GM21360 (cell line): ENCODE measurements around the gene IGFBP2.

Source experiments
- ATAC-seq: cut with Tn5 transposase; IDR thresholded peaks from one replicate; pipeline ENCODE4 v1.9.1; 2021; ENCODE audit warnings: mild to moderate bottlenecking, moderate library complexity; ENCODE audit not compliant: unreplicated experiment

Gene IGFBP2

DNA sequence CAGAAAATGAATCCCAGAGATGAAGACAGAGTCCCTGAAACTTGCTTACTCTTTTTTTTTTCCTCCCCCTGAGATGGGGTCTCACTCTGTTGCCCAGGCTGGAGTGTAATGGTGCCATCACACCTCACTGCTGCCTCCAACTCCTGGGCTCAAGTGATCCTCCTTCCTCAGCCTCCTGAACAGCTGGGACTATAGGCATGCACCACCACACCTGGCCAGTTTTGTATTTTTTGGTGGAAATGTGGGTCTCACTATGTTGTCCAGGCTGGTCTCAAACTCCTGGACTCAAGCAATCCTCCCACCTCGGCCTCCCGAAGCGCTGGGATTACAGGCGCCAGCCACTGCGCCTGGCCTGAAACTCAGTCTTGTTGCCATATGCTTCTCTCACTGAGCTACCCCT, 27.8 kb downstream of the IGFBP2 start:
- ATAC-seq, result no peak

DNA sequence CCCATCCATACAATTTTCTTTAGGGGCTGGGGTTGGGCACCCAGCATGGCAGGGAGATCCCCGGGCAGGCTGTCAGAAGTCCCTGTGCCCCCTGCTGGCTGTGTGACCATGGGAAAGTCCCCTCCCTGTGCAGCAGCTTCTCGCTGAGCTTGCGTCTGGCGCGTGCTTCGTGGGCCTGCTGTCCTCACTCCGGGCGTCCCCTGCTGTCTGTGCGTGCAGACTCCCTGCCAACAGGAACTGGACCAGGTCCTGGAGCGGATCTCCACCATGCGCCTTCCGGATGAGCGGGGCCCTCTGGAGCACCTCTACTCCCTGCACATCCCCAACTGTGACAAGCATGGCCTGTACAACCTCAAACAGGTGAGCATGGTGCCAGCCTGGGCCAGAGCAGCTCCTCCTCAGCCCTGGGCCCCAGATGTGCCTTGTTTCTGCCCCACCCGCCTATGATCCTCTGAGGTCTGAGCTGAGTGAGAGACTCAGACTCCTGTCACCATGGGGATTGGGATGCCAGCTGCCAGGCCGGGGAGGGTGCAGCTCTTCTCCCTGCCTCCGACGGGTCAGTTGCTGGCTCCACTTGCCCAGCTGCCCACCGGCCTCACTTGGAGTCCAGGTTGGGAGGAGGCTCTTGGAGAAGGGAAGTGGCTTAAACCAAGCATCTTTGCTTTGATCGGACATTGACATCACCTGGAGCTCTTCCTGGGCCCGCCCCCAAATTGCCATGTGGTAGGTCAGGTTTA, 28.6 kb downstream of the IGFBP2 start:
- no peak for ATAC-seq

DNA sequence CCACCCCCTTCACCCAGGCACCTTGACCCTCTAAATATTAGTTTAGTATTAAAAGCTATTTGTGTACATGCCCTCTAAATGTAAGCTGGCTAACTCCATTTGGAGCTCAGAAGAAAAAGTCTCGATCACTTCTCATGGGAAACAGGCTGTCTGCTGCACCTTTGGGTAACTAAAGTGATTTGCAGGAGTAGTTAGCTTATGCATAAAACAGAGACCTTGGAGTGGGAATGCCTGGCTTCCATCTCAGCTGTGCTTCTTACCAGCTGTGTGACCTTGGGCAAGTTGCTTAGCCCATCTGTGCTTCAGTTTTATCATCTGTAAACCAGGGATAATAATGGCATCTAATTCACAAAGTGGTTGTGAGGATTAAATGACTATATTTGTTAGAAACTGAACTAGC, 29.9 kb downstream of the IGFBP2 start:
- no peak for ATAC-seq

DNA sequence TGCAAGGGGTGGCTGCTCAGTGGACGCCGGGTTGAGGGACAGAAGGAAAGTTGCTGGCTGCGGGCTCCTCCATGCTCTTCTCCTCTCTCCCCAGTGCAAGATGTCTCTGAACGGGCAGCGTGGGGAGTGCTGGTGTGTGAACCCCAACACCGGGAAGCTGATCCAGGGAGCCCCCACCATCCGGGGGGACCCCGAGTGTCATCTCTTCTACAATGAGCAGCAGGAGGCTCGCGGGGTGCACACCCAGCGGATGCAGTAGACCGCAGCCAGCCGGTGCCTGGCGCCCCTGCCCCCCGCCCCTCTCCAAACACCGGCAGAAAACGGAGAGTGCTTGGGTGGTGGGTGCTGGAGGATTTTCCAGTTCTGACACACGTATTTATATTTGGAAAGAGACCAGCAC, 30.6 kb downstream of the IGFBP2 start:
- ATAC-seq, result no peak

DNA sequence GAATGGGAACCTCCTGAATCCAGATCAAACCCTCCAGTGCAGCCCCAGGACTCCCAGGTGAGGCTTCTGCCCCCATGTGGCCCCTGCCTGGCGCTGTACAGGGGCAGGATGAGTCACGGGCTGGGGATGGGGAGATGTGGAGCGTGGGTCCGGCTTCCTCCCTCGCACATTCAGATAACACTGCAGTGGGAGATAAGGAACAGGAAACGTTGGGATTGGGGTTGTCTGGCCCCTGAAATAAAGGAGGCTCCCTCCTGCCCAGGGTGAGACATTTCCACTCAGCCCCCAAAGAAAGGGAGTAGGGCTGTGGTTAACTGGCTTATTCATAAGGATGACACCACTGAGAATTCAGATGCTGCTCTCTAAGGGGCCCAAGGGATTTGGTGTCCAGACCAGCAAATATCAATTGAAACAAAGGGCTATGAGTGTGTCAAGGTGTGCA, 31.4 kb downstream of the IGFBP2 start:
- ATAC-seq, result no peak

DNA sequence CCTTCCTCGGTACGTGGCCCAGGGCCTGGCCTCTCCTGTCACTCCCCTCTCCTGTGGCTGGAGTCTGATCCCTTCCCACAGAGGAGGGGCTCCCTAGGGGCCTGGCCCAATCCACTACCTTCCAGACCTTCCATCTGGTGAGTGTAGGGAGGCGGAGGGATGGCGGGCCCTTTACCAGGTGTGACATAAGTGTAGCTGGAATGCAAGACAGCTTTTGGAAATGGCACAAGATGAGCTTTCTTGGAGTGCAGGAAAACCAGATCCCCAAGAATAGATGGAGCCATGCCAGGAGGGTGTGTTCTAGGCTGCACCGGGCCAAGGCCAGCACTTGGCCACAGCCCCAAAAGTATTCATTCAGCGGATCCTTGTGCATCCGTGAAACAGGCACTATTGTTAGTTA, 32.0 kb downstream of the IGFBP2 start:
- no peak for ATAC-seq

DNA sequence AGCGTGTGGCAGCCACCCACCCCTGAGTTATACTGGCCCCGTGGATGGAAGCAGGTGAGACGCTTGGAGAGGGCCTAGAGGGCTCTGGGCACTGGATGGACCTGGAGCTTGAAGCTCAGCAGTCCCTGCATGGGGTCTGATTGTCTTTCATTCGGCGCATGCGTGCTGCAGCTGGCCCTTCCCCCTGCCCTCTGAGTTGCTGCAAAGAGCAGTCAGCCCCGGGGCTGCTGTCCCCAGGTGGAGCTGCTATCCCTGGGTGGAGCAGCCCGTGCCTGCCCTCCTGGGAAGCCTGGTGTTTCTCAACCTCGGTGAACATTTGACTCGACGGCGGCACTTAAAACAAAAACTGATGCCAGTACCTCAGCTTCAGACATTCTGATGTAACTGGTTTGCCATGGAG, 32.5 kb downstream of the IGFBP2 start:
- ATAC-seq, result no peak

DNA sequence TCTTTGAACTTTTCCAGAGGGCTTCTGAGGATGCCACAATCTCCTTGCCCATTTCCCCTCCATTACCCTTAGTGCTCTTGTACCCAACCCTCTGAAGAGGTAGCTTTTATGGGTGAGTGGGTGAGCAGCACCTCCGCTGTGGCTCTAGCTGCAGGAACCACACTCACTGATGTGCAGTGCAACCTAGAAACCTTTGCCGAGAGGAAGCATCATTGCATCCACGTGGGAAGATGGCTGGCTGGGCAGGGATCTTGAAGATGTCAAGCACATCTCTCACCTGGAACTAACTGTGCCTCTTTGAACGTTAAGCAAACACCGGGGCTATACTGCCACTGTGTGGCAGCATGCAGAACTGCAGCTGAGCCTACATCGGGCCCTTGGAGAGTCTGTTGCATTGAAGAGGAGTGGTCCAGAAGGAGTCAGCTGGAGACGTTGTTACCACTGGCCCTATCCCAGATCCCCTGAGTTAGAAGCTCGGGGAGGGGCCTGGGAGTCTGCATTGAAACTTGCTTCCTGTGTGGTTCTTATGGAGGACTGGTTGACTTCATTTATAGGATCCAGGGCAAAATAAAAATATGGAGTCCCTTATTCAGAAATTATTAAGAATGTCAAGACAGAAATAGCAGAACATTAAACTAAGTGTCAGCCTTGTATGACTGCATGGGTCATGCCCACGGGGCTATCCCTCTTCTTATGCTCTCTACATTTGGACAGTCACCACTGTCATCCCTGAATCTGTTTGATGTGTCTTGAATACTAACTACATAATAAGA, 33.4 kb downstream of the IGFBP2 start:
- ATAC-seq, result peak; percentile 58

DNA sequence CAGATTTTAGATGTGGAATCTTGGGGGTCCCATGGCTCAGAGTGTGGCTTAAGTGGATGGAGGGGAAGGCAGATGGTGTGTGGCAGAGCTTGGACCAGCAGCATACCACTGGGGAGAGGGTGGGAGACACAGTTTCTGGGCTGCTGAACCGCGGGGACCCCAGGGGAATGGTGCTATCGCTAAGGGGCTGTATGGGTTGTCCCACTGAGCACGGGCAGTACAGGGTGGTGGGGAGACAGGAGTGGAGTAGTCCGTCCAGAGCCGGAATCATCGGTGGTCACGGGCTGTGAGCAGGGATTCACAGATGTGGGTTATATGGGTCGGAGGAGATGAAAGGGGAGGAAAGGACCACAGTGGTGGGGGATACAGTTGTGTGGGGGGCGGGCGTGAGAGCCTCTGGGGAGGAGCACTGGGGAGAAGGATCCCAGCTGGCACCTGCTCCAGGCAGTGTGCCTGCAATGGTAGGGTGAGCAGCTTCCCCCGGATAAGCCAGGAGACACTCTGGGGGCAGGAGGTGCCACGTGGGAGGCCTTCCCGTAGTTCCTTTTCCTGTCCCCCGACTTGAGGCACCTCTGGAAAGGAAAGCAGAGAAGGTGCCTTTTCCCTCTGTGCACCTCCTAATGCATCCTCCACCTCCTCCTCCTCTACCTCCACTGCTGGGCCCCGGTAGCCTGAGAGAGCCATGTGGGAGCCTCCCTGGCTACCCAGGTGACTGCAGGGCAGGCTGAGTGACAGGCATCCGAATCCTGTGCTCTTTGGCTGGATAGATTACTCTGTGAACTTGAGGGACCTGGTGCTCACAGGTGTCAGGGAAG, 37.3 kb downstream of the IGFBP2 start:
- no peak for ATAC-seq

DNA sequence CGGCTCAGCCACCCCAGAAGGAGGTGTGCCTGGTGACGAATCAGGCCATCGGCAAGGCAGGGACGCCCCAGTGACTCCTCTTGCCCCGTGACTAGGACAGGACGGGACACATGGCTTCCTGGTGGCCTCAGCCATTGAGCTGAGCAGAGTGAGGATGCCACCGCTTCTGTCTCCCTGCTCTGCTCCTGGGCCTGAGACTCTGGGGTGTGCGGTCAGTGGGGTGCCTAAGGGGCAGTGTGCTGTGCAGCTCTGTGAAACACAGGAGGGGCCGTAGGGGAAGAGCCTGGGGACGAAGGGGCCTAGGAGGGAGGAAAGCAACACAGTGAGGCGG, 37.8 kb downstream of the IGFBP2 start:
- ATAC-seq, result no peak

DNA sequence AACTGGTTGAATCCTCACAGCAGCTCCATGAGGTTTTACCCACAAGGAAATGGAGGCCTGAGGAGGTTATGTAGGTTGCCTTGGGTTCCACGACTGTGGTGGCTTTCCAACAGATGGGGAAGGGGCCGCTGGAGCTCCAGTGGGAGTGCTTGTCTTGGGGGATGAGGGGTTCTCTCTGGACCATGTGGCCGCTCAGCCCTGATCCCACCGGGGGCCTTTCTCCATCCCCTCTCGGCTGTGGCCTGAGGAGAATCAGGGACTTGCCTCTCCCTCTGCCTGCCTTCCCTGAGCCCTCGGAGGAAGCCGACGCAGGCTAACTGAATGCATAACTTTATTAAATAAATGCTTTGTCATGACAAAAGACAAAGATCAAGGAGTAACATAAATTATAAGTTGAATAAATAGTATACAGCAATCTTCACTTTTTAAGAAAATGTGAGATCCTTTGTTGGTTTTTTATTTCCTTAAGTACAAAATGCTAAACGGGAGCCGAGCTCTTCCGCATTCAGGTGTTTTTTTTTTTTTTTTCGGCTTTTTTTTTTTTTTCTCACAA, 38.6 kb downstream of the IGFBP2 start:
- no peak for ATAC-seq

DNA sequence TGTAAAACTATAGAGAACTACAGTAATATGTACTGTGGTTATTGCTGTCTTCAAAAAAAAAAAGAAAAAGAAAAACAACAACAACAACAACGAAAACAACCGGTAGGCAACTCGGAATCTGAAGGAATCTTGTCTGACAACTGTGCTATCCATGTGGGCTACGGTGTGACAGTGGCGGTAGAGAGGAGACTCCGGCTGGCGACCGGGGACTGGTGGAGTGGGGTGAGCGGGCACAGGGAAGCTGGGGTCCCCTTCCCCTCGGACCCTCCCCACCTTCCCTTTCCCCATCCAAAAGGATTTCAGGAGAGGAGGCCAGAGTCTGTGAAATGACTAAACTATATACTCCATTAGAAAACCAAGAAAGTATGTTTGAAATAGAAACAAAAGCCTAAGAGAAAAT, 39.2 kb downstream of the IGFBP2 start:
- ATAC-seq, result no peak

DNA sequence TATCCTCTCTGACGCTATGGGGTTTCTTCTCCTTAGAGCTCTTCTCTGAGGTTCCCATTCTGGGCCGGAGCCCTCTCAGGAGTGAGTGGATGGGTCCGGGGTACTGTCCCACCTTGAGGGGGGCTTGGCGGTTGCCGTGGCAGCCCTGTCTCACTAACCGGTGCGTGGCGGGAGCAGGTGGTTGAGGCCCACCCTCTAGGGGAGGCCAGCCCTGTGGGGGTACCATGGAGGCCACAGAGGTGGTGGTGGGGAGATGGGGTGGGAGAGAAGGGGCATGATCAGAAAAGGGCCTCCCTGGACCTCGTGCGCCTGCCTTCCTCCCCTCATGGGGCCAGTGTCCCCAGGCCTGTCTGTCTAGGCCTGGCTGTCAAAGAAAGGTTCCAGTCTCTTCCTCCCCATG, 39.8 kb downstream of the IGFBP2 start:
- no peak for ATAC-seq

DNA sequence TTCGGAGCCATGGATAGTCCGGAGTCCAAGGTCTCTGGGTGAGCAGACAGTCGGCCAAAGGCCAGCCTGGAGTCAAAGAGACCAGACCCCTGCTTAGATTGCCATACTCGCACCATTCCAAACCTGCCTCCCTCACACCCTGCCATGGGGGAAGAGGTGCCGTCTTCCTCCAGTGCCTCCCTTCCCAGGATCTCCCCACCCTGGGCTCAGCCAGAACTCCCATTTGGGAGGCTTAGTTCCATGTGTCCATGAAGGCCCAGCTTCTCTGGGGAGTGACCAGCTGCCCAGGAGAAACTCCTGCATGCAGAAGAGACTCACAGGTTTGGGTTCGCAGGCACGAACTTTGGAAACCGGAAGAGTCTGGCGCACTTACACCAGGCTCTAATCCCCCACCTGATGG, 40.4 kb downstream of the IGFBP2 start:
- ATAC-seq, result no peak

DNA sequence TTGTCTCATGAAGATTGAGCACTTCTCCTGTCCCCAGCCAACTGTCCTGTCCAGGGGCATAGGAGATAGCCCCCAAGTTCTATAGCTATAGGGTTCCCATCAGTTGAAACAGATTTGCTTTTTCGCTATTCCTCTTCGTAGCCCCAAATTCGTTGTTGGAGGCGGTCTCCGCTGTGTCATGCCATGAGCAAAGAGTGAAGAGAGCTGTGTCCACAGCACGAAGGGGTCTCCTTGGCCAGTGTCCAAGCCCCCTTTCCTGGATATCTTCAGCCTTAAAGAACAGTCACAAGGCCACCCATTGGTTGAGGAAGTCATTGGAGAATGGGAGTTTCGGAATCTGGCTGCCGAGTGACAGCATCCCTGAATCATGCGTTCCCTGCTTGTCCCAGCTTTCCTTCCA, 41.2 kb downstream of the IGFBP2 start:
- ATAC-seq, result no peak

DNA sequence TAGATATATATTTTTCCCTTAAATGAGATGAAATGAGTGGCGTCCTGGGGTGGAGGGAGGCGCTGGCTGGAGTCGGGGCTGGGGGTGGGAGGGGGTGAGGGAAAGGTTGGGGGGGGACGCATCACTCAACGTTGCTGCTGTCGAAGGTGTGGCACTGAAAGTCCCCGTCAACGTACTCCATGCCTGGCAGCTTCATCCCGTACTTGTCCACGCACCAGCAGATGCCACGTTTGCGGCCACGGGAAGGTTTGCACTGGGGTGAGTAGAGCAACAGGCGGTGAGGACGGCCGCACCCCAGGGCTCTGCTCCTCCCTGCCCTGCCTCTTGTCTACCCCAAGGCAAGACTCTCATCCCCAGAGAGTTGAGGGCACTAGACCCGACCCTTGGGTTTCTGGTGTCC, 43.4 kb downstream of the IGFBP2 start:
- ATAC-seq, result no peak

DNA sequence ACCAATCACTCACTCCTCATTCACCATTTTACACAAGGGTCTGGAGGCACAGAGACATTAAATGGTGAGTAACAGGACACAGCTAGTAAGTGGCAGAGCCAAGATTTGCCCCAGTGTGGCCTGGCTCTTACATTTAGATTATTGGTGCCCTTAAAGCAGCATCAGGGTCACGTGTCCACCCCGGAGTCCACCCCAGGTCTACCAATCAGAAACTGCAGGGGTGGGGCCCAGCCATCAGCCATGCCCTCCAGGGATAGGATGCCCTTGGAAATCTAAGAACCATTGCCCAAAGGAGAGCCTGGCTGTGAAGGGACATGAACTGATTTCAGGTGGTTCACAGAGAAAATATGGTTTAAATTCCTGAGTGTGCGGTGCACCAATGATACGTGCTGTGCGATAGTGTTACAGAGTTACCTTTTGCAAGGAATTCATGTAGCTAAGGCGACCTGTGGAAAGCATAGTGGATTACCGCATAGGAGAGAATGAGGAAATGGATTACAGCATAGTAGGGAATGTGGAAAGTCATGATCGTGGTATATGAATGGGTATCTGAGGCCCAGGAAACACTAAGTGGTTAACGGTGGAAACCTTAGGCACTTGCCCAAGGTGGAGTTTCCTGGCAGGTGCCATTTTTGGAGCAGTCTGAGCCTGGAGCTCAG, 44.3 kb downstream of the IGFBP2 start:
- no peak for ATAC-seq

DNA sequence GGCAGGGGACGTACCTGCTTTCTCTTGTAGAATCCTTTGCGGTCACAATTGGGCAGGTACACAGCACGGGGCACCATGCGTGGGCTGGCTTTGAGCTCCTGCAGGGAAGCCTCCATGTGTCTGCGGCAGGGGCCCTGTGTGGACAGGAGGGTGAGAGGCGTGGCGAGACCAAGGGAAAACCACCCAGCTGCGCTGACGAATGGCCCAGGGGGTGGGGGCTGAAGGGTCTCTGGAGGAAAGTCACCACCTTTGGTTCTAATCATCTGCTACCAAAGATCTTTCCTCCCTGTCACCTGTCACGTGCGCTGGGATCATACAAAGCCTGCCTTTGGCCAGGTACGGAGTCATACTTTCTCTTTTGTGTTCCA, 44.9 kb downstream of the IGFBP2 start:
- no peak for ATAC-seq

DNA sequence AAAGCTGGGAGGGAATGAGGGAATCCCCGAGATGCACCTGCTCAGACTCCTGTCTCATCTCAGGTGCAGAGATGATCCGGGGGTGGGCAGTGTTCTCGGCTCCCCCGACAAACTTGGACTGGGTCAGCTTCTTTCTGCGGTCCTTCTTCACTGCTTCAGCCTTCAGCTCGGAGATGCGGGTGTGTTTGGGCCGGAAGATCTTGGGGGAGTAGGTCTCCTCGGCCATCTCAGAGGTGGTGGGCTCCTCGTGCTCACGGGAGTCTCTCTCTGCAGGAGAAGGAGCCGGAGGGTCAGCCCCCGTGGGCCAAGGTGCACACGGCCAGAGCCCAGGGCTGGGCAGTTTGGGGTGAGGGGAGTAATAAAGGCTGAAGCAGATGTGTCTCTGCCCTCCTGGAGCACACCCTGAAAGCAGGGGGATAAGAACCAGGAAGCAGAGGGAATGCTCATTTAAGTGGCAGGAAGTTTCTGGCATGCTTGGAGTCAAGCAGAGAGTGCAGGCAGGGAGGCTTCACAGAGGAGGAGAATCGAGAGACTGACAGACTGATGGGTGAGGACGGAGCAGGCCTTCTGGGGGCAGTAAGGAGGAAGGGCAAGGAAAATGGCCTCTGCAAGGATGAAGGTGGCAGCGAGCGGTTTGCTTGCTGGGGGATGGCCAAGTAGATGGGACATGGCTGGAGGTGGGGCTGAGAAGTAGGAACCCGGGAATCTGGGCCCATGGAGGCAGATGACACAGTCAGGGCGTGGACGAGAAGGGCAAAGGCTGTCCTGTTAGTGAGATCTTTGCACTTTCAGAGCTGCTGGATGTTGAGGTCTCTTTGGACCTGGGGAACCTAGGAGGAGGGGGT, 45.8 kb downstream of the IGFBP2 start:
- no peak for ATAC-seq

DNA sequence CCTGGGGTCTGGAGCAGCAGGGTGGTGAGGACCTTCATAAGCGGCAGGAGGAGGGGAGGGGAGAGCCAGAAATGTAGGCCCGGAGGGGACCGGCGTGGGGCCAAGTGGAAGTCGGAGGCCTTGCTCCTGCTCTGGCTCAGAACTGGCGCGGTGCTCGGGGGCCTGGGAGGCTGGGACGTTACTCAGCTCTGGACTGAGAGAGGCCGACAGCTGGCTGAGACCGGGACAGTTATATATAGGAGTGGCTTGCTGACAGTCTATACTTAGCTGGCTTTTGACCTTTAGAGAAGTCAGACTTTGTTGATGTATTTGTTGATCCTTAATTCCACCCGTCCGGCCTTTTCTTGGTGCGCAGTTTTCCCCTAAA, 46.4 kb downstream of the IGFBP2 start:
- ATAC-seq, result no peak
